Neural crest cell (in vitro differentiated cells): ENCODE results near the gene AFF2. TPM values are rescaled to one million over a fixed set of nuclear protein-coding genes. Genes with fewer than 3 reads are reported as not detected.
A peak's percentile ranks its signal among the peaks of the same experiment; 100 is the strongest.

Source experiments
- DNase-seq: peaks from one replicate; pipeline ENCODE4 v3.0.0; 2021; ENCODE audit warnings: low read depth, mixed read lengths, low spot score
- H3K27ac Mint-ChIP-seq: one replicate; pipeline ENCODE4 v1.8.0; 2021; ENCODE audit warnings: mild to moderate bottlenecking, mixed read lengths; ENCODE audit not compliant: unreplicated experiment
- H3K27me3 Mint-ChIP-seq: 2 replicates; pipeline ENCODE4 v1.8.0; 2021; ENCODE audit warnings: low read depth, mild to moderate bottlenecking, mixed read lengths
- H3K36me3 Mint-ChIP-seq: 2 replicates; pipeline ENCODE4 v1.8.0; 2021; ENCODE audit warnings: low read depth, mild to moderate bottlenecking, mixed read lengths
- H3K4me1 Mint-ChIP-seq: 2 replicates; pipeline ENCODE4 v1.8.0; 2021; ENCODE audit warnings: mixed read lengths
- H3K4me3 Mint-ChIP-seq: one replicate; pipeline ENCODE4 v1.8.0; 2021; ENCODE audit warnings: mild to moderate bottlenecking, mixed read lengths
- H3K9me3 Mint-ChIP-seq: 2 replicates; pipeline ENCODE4 v1.8.0; 2021; ENCODE audit warnings: mixed read lengths
- CTCF ChIP-seq: fragments of 200-600 bp; sonication (generic); conservative IDR thresholded peaks from 2 replicates; pipeline ENCODE4 v1.5.0; 2021; ENCODE audit warnings: antibody characterized with exemption, mild to moderate bottlenecking
- total RNA-seq: library from RNA; stranded (reverse); gene quantifications from 2 replicates; pipeline ENCODE4 v1.2.1, GENCODE V29; 2021

AFF2 gene
- total RNA-seq, 1 donor from 2014 or later, result 15.4 TPM

DNA sequence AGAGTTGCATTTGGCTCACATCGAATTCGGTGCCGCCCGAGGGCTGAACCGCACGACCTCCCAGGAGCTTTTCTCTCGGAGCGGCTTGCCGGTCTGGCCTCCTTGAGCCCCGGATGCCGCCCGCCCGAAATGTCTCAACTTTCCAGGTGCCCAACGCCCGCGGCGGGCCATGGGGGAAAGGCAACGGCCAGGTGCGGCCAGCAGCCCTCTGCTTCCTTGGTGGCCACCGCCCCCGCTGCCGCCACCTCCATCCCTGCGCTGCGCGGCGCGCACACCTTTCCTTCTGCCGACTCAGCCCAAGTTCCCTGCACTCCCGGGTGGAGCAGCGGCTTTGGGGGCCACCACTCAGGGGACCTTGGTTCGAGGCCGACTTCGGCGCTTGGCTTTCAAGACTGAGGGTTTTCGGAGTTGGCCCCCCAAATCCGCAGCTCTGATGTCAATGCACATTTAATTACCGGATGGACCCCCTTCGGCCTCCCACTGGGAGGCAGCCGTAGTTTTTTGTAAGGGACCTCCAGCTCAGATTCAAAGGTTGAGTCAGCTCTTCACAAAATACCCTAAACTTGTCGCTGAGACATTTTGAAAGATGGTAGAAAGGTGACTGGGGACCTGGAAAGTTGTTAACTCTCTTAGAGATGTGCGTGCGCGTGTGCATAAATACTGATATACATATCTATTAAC lies 1.1 kb downstream of the AFF2 start:
- Mint-ChIP-seq H3K27me3 (peaks cover 27% of the 10 kb centered on the region), H3K4me1 (peaks cover 20% of the 10 kb centered on the region), H3K4me3 (peak overlapping the region; percentile 87), H3K27ac (no peak overlapping the region), H3K36me3 (no peaks in the 10 kb centered on the region), H3K9me3 (no peaks in the 10 kb centered on the region)
- peak; percentile 9 for DNase-seq
- TF ChIP-seq CTCF, result no peak

DNA sequence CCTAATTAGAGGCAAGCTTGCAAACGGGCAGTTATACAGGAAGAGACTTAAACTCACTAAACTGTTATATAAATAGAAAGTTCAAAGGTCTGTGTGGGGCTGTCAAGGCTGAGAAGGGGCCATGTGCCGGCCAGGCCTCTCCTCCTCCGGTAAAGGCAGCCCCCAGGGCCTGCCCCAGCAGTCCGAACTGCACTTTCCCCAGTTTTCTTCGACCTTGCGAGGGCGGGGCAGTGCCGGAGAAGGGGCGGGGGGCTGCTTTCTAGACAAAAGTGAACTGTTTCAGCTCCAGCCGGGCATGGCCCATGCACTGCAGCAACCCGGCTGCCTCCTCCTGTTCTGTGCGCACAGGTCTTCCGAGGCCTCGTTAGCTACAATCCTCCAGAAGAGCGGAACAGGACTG lies 4.1 kb downstream of the AFF2 start:
- H3K27me3 Mint-ChIP-seq, result peaks cover 20% of the 10 kb centered on the region

DNA sequence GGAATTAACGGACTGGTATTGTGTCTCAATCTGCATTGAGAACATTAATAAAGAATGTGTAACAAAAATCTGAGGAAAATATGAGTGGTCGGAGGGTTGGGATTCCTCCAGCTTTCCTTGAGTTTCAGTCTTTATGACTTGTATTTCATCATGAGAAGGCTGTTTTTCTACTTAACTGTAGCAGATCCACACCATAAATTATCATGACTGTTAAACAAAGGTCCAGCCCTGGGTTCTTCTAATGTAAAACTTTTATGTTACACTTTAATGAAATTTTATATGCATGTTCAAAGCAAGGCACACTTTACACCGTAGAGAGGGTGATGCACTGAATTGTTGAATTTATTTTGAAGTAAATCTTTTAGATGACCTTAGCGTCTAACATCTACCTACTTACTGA lies 7.0 kb downstream of the AFF2 start:
- no peak overlapping the region for H3K4me3 Mint-ChIP-seq
- peaks cover 12% of the 10 kb centered on the region for H3K27me3 Mint-ChIP-seq
- H3K4me1 Mint-ChIP-seq, result peaks cover 20% of the 10 kb centered on the region
- H3K27ac Mint-ChIP-seq, result no peak overlapping the region
- no peak for DNase-seq
- no peaks in the 10 kb centered on the region for H3K9me3 Mint-ChIP-seq
- no peaks in the 10 kb centered on the region for H3K36me3 Mint-ChIP-seq
- TF ChIP-seq CTCF, result no peak

More for the DNA sequence above, 4.1 kb downstream of the AFF2 start:
- Mint-ChIP-seq H3K27ac (no peak overlapping the region), H3K9me3 (no peaks in the 10 kb centered on the region), H3K4me1 (peaks cover 24% of the 10 kb centered on the region), H3K4me3 (peak overlapping the region; percentile 33), H3K36me3 (no peaks in the 10 kb centered on the region)
- TF ChIP-seq CTCF, result no peak
- peak; percentile 52 for DNase-seq

DNA sequence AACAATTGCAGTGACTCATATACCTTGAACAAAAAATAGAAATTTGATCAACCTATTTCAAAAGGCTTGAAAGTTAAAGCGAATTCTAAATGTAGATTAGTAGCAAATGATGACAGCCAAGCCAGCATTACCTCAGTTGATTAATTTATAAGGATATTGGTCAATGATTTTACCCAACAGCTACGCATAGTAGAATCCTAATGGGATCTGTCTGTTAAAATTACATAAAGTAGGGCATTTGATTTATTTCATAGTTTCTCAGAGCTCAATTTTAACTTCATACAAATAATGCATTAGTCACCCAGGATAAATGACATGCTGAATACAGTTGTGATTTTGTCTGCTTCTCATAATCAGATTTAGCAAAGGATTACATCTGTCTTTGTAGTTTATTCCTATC lies 12.0 kb downstream of the AFF2 start:
- H3K4me3 Mint-ChIP-seq, result no peak overlapping the region
- no peak for TF ChIP-seq CTCF
- no peak overlapping the region for H3K27ac Mint-ChIP-seq
- no peak for DNase-seq
- H3K27me3 Mint-ChIP-seq, result no peaks in the 10 kb centered on the region
- no peaks in the 10 kb centered on the region for H3K9me3 Mint-ChIP-seq
- H3K4me1 Mint-ChIP-seq, result peaks cover 4% of the 10 kb centered on the region
- no peaks in the 10 kb centered on the region for H3K36me3 Mint-ChIP-seq

- Mint-ChIP-seq H3K27me3 (no peaks in the 10 kb centered on the region), H3K4me1 (peaks cover 11% of the 10 kb centered on the region), H3K9me3 (no peaks in the 10 kb centered on the region), H3K4me3 (no peak overlapping the region), H3K27ac (no peak overlapping the region), H3K36me3 (no peaks in the 10 kb centered on the region)
- no peak for DNase-seq
- no peak for TF ChIP-seq CTCF
These were observed 13.2 kb downstream of the AFF2 start for GRCh38 chrX:148513661-148514060.
